ENCODE measurements around the gene MPO. TPM values are rescaled to one million over a fixed set of nuclear protein-coding genes. Genes with fewer than 3 reads are reported as not detected.

MPO gene
- polyA plus RNA-seq, 3 donors = 4.2 to 7.5 (median 6.0) TPM

- H3K9me3 ChIP-seq (replicated peaks in 1 of 2; ENCODE audit: control insufficient read depth in 1 of 2, insufficient read depth in 1 of 2, low read length in 2 of 2) = no peaks in the 10 kb centered on the region
- Mint-ChIP-seq H3K27ac (peak overlapping the region; percentile 5 to 88 (median 86)), H3K4me3 (peak overlapping the region; percentile 11 to 46), H3K9me3 (no peaks in the 10 kb centered on the region), H3K4me1 (peaks cover 81% of the 10 kb centered on the region), H3K27me3 (ENCODE audit: low read depth in 3 of 3) (peaks cover 0 to 3% (median 0%) of the 10 kb centered on the region in 3 donors), H3K36me3 (no peaks in the 10 kb centered on the region)
- H3K27ac ChIP-seq (ENCODE audit: low read depth in 1 of 2, low read length in 2 of 2) = peak overlapping the region; percentile 39 to 65
- peak overlapping the region; percentile 72 for H2AFZ ChIP-seq (ENCODE audit: insufficient read depth, low read depth, low read length, poor library complexity, severe bottlenecking)
- no peaks in the 10 kb centered on the region for H4K20me1 ChIP-seq (ENCODE audit: insufficient read depth, low read length)
- H3K27me3 ChIP-seq (ENCODE audit: control insufficient read depth in 2 of 2, insufficient read depth in 2 of 2, low read length in 2 of 2) = no peaks in the 10 kb centered on the region
- WGBS (ENCODE audit: insufficient coverage) = 0% methylated on average over 2 of the region's 6 CpGs
- H3K4me3 ChIP-seq (replicated peaks in 1 of 3; ENCODE audit: low read depth in 2 of 3, low read length in 3 of 3) = peak overlapping the region in 1 of 3 experiments; percentile 25
- peaks cover 78 to 88% of the 10 kb centered on the region in 2 donors for H3K4me1 ChIP-seq (ENCODE audit: control insufficient read depth in 1 of 2, insufficient read depth in 2 of 2, low read length in 2 of 2)
- no peaks in the 10 kb centered on the region for H3K36me3 ChIP-seq (replicated peaks in 1 of 2; ENCODE audit: control insufficient read depth in 1 of 2, insufficient read depth in 2 of 2, low read length in 2 of 2)
- TF ChIP-seq CTCF (IDR thresholded peaks at IDR 0.05) = no peak
- intact Hi-C loops (cut with micrococcal nuclease) = no loop called here
- no peak for DNase-seq
- H3K79me2 ChIP-seq (ENCODE audit: insufficient read depth, low read length) = peaks cover 74% of the 10 kb centered on the region
- H3K4me2 ChIP-seq (replicated peaks; ENCODE audit: extremely low read depth, low read length, poor library complexity, severe bottlenecking) = peak overlapping the region; percentile 51
- H3K9ac ChIP-seq (ENCODE audit: insufficient read depth, low read length, poor library complexity, severe bottlenecking) = no peak overlapping the region
These were observed 4.1 kb upstream of the MPO start for GRCh38 chr17:58284613-58285421.

- H3K27me3 Mint-ChIP-seq (ENCODE audit: low read depth in 3 of 3) = peaks cover 0 to 3% (median 0%) of the 10 kb centered on the region in 3 donors
- H3K9me3 Mint-ChIP-seq = no peaks in the 10 kb centered on the region
- Histone ChIP-seq H3K79me2 (ENCODE audit: insufficient read depth, low read length) (peaks cover 74% of the 10 kb centered on the region), H2AFZ (ENCODE audit: insufficient read depth, low read depth, low read length, poor library complexity, severe bottlenecking) (peak overlapping the region; percentile 72), H4K20me1 (ENCODE audit: insufficient read depth, low read length) (no peaks in the 10 kb centered on the region), H3K36me3 (replicated peaks in 1 of 2; ENCODE audit: control insufficient read depth in 1 of 2, insufficient read depth in 2 of 2, low read length in 2 of 2) (no peaks in the 10 kb centered on the region), H3K27ac (ENCODE audit: low read depth in 1 of 2, low read length in 2 of 2) (peak overlapping the region; percentile 39 to 65), H3K9ac (ENCODE audit: insufficient read depth, low read length, poor library complexity, severe bottlenecking) (no peak overlapping the region), H3K4me3 (replicated peaks in 1 of 3; ENCODE audit: low read depth in 2 of 3, low read length in 3 of 3) (peak overlapping the region in 1 of 3 experiments; percentile 25), H3K27me3 (ENCODE audit: control insufficient read depth in 2 of 2, insufficient read depth in 2 of 2, low read length in 2 of 2) (no peaks in the 10 kb centered on the region), H3K4me2 (replicated peaks; ENCODE audit: extremely low read depth, low read length, poor library complexity, severe bottlenecking) (peak overlapping the region; percentile 51), H3K9me3 (replicated peaks in 1 of 2; ENCODE audit: control insufficient read depth in 1 of 2, insufficient read depth in 1 of 2, low read length in 2 of 2) (no peaks in the 10 kb centered on the region), H3K4me1 (ENCODE audit: control insufficient read depth in 1 of 2, insufficient read depth in 2 of 2, low read length in 2 of 2) (peaks cover 76 to 88% of the 10 kb centered on the region in 2 donors)
- no peak for DNase-seq
- H3K27ac Mint-ChIP-seq = peak overlapping the region; percentile 66 to 88 (median 86)
- no peaks in the 10 kb centered on the region for H3K36me3 Mint-ChIP-seq
- H3K4me3 Mint-ChIP-seq = no peak overlapping the region
- 52% methylated on average over 7 of the region's 12 CpGs for WGBS (ENCODE audit: insufficient coverage)
- intact Hi-C loops (cut with micrococcal nuclease) = no loop called here
- peaks cover 81% of the 10 kb centered on the region for H3K4me1 Mint-ChIP-seq
- no peak for TF ChIP-seq CTCF (IDR thresholded peaks at IDR 0.05)
These were observed 3.2 kb upstream of the MPO start for GRCh38 chr17:58283674-58284612.

Data from CD14-positive monocyte (primary cell).